HL-60/S4 (cell line): ENCODE data around the gene MYO15A.
"Not testable (repeated sequence)": the region's sequence is repeated elsewhere in the genome, so short reads cannot be mapped to it uniquely, and the experiment has no call there.

Experiments used
- in situ Hi-C: fragments of 300-500 bp; cut with MboI; formaldehyde crosslinking; loops from 2 replicates; pipeline ENCODE4 v1.14.3; 2022; ENCODE audit warnings: low sequenced_read_pairs

Gene MYO15A

GRCh38 chr17:18208092-18208491 is 99.5 kb downstream of the MYO15A start:
- in situ Hi-C loops, result no loop called here

- in situ Hi-C loops, result no loop called here
Measured at GRCh38 chr17:18213666-18214270, 105.2 kb downstream of the MYO15A start.

GRCh38 chr17:18216906-18217305 is 108.3 kb downstream of the MYO15A start:
- in situ Hi-C loops, result not testable (repeated sequence)

- in situ Hi-C loops, result no loop called here
Measured at GRCh38 chr17:18217412-18218015, 109.0 kb downstream of the MYO15A start.

- in situ Hi-C loops, result no loop called here
Measured at GRCh38 chr17:18218756-18219415, 110.3 kb downstream of the MYO15A start.

GRCh38 chr17:18224053-18224386 is 115.5 kb downstream of the MYO15A start:
- in situ Hi-C loops, result no loop called here

GRCh38 chr17:18224387-18225120 is 116.0 kb downstream of the MYO15A start:
- in situ Hi-C loops, result no loop called here

GRCh38 chr17:18225121-18225641 is 116.6 kb downstream of the MYO15A start, which contains the start of gene LLGL1:
TSS of gene LLGL1 (plus strand) at chr17:18225635. CDS start at chr17:18225683, 48 bp downstream.
- in situ Hi-C loops, result no loop called here

GRCh38 chr17:18225642-18226283 is 117.2 kb downstream of the MYO15A start:
- in situ Hi-C loops, result no loop called here

GRCh38 chr17:18226284-18226945 is 117.9 kb downstream of the MYO15A start:
- in situ Hi-C loops, result no loop called here

- in situ Hi-C loops, result no loop called here
Measured at GRCh38 chr17:18227635-18228034, 119.1 kb downstream of the MYO15A start.

GRCh38 chr17:18228176-18228682 is 119.7 kb downstream of the MYO15A start:
- in situ Hi-C loops, result no loop called here

- in situ Hi-C loops, result no loop called here
Measured at GRCh38 chr17:18229254-18229653, 120.7 kb downstream of the MYO15A start.
